Sigmoid colon (tissue), 4 donors: ENCODE measurements around the gene EFNA3.

Source experiments
- EP300 ChIP-seq, 4 donors: sonication (generic); formaldehyde crosslinking; IDR thresholded peaks; one replicate each; pipeline ENCODE4 v1.6.1; 2017; ENCODE audit warnings: antibody characterized with exemption in 4 of 4
- POLR2A ChIP-seq, 2 donors: fragments of 450-650 bp; IDR thresholded peaks; one replicate each; pipeline ENCODE4 v1.6.1; 2016; ENCODE audit warnings: antibody characterized with exemption in 2 of 2, mild to moderate bottlenecking in 2 of 2, moderate library complexity in 2 of 2
- POLR2AphosphoS5 ChIP-seq, 4 donors: sonication (generic); formaldehyde crosslinking; IDR thresholded peaks; one replicate each; pipeline ENCODE4 v1.6.1; 2017; ENCODE audit warnings: antibody characterized with exemption in 4 of 4
- TF ChIP-seq, protein P1 (sequence below), 4 experiments: fragments of 450-650 bp in 3 of 4; fragments of 200-600 bp in 1 of 4; IDR thresholded peaks; one replicate each; pipeline ENCODE4 v1.5.1; 2016 to 2019; ENCODE audit warnings: antibody characterized with exemption in 4 of 4, mild to moderate bottlenecking in 3 of 4, moderate library complexity in 2 of 4

DNA sequence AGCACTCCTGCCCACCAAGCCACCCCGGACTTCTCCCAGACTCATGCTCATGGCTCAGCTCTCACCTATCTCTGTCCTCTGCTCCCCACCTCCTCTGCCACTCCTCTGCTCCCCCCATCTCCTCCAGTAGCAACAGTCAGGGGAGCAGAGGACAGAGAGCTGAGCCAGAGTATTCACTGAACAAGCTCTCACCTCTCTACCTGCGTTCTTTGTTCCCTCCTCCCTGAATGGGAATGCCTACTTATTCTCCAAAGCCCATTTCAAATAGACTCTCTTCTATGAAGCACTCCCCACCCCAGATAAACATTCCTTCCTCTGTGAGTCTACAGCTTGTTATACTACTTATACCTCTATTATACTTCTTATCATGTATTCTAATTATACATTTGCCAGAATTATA, 42.6 kb downstream of the EFNA3 start:
- TF ChIP-seq, protein P1, sequence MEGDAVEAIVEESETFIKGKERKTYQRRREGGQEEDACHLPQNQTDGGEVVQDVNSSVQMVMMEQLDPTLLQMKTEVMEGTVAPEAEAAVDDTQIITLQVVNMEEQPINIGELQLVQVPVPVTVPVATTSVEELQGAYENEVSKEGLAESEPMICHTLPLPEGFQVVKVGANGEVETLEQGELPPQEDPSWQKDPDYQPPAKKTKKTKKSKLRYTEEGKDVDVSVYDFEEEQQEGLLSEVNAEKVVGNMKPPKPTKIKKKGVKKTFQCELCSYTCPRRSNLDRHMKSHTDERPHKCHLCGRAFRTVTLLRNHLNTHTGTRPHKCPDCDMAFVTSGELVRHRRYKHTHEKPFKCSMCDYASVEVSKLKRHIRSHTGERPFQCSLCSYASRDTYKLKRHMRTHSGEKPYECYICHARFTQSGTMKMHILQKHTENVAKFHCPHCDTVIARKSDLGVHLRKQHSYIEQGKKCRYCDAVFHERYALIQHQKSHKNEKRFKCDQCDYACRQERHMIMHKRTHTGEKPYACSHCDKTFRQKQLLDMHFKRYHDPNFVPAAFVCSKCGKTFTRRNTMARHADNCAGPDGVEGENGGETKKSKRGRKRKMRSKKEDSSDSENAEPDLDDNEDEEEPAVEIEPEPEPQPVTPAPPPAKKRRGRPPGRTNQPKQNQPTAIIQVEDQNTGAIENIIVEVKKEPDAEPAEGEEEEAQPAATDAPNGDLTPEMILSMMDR (IDR thresholded peaks at IDR 0.05), result no peak
- no peak for TF ChIP-seq EP300 (IDR thresholded peaks at IDR 0.05)
- TF ChIP-seq POLR2A (IDR thresholded peaks at IDR 0.05), result no peak
- no peak for TF ChIP-seq POLR2AphosphoS5 (IDR thresholded peaks at IDR 0.05)
